ENCODE results near the gene BCL11B.

BCL11B gene

DNA sequence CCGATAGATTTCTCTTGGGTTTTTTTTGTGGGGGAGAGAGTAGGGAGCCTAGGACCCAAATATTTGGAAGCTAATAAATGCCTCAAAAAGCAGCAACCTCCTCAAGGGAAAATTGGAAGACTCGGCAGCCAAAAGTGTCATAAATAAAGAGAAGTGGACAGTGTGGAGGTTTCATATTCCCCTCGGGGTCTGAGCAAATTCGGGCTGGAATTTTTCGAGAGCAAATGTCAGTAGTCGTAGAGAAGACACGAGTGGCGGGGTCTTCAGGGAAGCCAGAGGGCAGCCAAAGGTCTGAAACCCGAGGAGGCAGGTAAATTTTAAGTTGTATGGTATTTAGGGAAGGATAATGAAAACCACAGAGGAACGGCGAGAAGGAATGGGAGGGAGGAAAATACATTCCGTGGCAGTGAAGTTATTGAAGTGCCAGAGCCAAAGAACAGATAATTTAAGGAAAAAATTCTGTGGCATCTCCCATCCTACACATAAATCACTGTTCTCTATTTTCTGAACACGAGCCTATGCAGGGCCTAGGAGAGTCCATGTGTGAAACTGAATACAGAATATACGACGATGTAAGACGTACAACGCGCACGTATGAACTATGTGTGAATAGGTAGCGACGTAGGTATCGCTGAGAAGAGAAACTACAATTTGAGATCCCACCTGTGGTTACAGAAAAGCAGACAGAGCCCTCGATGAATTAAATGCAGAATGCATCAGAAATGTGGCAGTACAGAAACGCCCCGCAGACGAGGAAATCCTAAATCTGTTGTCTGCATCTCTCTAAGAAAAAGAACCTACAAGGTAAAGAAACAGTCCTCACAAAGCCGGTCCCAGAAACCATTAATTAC, 12.9 kb downstream of the BCL11B start:
- H3K4me3 ChIP-seq (ENCODE audit: extremely low read depth, insufficient read depth, low read length, poor library complexity, severe bottlenecking): no peak overlapping the region
- H3K36me3 ChIP-seq (ENCODE audit: control insufficient read depth, insufficient read depth, low read length): no peaks in the 10 kb centered on the region
- peaks cover 13% of the 10 kb centered on the region for H3K4me1 ChIP-seq (ENCODE audit: control insufficient read depth, insufficient read depth, low read length, poor library complexity, severe bottlenecking)
- H3K9me3 ChIP-seq (ENCODE audit: control insufficient read depth, low read length): no peaks in the 10 kb centered on the region
- no peak overlapping the region for H3K27ac ChIP-seq (ENCODE audit: low read depth, low read length, severe bottlenecking)
- 83 to 86% methylated on average over 20 of the region's 27 CpGs for WGBS, 2 experiments (ENCODE audit: insufficient coverage in 2 of 2)

DNA sequence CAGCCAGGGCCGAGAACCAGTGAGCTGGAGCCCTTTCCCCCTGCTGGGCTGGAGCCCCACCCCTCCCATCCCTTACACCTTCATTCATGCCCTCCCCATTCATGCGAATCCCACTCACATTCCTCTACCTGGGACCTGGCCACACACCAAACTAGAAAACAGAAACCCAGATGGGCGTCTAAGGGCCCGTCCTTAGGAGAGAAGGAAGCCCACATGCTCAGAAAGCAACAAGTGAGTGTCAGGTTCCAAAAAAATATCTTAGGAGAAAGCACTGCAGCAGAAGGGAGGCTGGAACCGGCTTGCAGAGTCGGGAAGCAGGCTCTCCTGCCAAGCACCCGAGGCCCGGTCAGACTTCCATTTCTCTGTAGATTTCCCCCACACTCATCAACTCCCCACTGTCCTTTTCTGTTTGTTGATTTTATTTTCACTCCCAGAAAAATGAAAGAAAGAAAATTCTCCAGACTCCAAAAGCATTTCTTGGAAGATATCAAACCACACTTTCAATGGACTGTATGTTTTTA, 13.6 kb downstream of the BCL11B start:
- Histone ChIP-seq H3K36me3 (ENCODE audit: control insufficient read depth, insufficient read depth, low read length) (no peaks in the 10 kb centered on the region), H3K9me3 (ENCODE audit: control insufficient read depth, low read length) (no peaks in the 10 kb centered on the region), H3K27ac (ENCODE audit: low read depth, low read length, severe bottlenecking) (no peak overlapping the region), H3K4me3 (ENCODE audit: extremely low read depth, insufficient read depth, low read length, poor library complexity, severe bottlenecking) (no peak overlapping the region), H3K4me1 (ENCODE audit: control insufficient read depth, insufficient read depth, low read length, poor library complexity, severe bottlenecking) (peaks cover 12% of the 10 kb centered on the region)
- 31% methylated on average over 4 to 7 of the region's 8 CpGs for WGBS, 2 experiments (ENCODE audit: insufficient coverage in 2 of 2)

DNA sequence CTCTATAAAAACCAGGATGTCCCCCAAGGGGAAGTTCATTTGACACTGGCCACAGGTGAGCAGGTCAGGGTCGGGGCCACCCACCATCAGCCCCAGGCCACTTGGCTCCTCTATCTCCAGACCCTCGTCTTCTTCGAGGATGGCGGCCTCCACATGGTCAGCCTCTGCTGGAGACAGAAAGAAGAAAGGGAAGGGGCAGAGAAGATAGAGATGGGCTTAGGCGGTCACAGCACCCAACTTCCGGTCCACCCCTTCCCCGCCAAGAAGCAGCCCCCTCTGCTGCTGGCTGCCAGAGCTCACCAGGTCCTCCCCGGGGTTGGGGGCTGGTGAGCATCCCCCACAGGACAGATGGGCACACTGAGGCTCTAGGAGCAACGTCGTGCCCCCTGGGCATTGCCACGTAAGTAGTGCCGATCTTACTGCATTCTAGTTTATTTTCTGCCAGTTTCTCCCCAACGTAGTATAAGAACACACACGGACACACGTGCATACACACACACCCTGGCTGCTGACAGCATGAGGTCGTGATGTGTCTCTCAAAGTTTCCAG, 14.2 kb downstream of the BCL11B start:
- Histone ChIP-seq H3K4me1 (ENCODE audit: control insufficient read depth, insufficient read depth, low read length, poor library complexity, severe bottlenecking) (peaks cover 6% of the 10 kb centered on the region), H3K4me3 (ENCODE audit: extremely low read depth, insufficient read depth, low read length, poor library complexity, severe bottlenecking) (no peak overlapping the region), H3K9me3 (ENCODE audit: control insufficient read depth, low read length) (no peaks in the 10 kb centered on the region), H3K27ac (ENCODE audit: low read depth, low read length, severe bottlenecking) (no peak overlapping the region), H3K36me3 (ENCODE audit: control insufficient read depth, insufficient read depth, low read length) (no peaks in the 10 kb centered on the region)
- 88 to 94% methylated on average over 11 to 13 of the region's 16 CpGs for whole genome bisulfite sequencing, 2 experiments (ENCODE audit: insufficient coverage in 2 of 2)

DNA sequence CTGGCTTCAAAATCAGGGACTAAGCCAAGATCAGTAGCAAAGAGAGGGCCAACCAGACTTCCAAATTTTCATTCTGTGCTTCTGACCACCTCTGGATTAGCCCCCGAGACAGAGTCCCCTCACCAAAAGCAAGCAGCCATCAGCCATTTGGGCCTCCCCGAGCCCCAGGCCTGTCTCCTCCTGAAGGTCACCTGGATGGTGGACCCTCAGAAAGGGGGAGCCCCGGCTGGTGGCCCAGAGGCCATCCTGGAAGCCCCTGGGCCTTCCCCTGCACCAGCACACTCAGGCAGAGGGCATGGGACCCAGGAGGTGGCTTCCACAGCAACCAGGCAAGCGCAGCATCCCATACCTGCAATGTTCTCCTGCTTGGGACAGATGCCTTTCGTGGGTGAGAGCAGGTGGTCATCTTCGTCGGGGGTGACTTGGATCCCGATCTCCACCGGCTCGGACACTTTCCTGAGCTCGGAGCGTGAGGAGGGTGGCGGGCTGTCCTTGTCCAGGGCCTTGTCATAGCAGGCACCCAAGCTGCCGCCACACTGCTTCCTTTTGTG, 14.8 kb downstream of the BCL11B start:
- Histone ChIP-seq H3K4me3 (ENCODE audit: extremely low read depth, insufficient read depth, low read length, poor library complexity, severe bottlenecking) (no peak overlapping the region), H3K36me3 (ENCODE audit: control insufficient read depth, insufficient read depth, low read length) (no peaks in the 10 kb centered on the region), H3K4me1 (ENCODE audit: control insufficient read depth, insufficient read depth, low read length, poor library complexity, severe bottlenecking) (peaks cover 5% of the 10 kb centered on the region), H3K27ac (ENCODE audit: low read depth, low read length, severe bottlenecking) (no peak overlapping the region), H3K9me3 (ENCODE audit: control insufficient read depth, low read length) (no peaks in the 10 kb centered on the region)
- WGBS, 2 experiments (ENCODE audit: insufficient coverage in 2 of 2): 96 to 97% methylated on average over 11 to 13 of the region's 14 CpGs

DNA sequence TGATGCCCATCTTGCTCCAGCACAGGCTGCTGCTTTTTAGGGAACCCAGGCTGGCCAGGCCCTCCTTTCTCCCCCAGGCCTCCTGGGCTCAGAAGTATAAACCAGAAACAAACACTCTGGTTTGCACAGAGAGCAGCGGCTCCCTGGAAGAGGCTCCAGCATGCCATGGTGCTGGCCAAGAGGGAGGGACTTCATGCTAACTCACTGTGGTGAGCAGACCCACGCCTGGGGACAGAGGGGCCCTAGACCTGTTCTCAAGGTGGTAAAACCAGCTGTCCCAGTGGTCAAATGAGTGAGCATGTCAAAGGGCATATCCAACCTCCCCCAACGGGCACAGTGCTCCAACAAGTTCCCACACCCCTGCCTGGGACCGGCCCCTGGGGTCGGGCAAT, 15.5 kb downstream of the BCL11B start:
- WGBS, 2 experiments (ENCODE audit: insufficient coverage in 2 of 2): 92 to 93% methylated on average over 3 to 4 of the region's 5 CpGs
- H3K4me3 ChIP-seq (ENCODE audit: extremely low read depth, insufficient read depth, low read length, poor library complexity, severe bottlenecking): no peak overlapping the region

DNA sequence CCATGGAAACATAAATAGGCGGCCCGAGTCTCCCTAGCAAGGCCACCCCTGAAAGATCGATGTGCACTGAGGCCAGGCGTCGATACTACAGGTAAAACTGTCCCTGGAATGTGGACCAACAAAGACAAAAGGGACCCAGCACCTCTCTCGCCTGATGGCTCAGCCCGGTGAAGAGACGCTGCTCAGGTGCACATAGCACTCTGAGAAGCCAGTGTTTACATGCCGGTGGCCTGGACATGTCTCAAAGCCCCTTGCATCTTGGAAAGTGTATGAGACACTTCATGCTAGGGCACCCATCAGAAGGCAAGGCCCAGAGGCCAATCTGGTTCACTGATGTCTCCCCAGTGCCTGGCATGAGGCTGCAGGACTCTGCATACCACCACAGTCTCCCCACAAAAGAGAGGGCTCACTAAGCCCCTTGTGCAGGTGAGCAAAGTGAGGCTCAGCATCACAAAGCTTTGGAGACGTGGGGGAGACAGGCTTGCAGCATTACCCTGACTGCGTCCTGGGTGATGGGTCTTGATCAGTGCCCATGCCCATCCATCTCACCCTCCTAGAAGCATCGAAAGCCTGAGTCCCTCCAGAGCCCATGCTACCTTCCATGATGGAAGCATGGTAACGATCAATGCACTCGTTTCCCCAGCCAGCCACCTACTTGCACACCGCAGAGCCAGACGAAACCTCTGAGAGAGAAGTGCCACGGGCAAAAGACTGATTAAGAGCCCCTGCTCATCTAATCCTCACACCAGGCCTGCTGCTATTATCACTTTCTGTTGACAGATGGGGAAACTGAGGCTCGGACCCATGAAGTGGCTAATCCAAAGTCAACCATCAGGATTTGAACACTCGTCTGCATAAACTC, 16.1 kb downstream of the BCL11B start:
- no peaks in the 10 kb centered on the region for H3K9me3 ChIP-seq (ENCODE audit: control insufficient read depth, low read length)
- H3K4me1 ChIP-seq (ENCODE audit: control insufficient read depth, insufficient read depth, low read length, poor library complexity, severe bottlenecking): peaks cover 2% of the 10 kb centered on the region
- no peaks in the 10 kb centered on the region for H3K36me3 ChIP-seq (ENCODE audit: control insufficient read depth, insufficient read depth, low read length)
- H3K4me3 ChIP-seq (ENCODE audit: extremely low read depth, insufficient read depth, low read length, poor library complexity, severe bottlenecking): no peak overlapping the region
- WGBS, 2 experiments (ENCODE audit: insufficient coverage in 2 of 2): 93 to 95% methylated on average over 19 of the region's 19 CpGs
- no peak overlapping the region for H3K27ac ChIP-seq (ENCODE audit: low read depth, low read length, severe bottlenecking)

More for the DNA sequence above, 15.5 kb downstream of the BCL11B start:
- Histone ChIP-seq H3K9me3 (ENCODE audit: control insufficient read depth, low read length) (no peaks in the 10 kb centered on the region), H3K4me1 (ENCODE audit: control insufficient read depth, insufficient read depth, low read length, poor library complexity, severe bottlenecking) (peaks cover 2% of the 10 kb centered on the region), H3K36me3 (ENCODE audit: control insufficient read depth, insufficient read depth, low read length) (no peaks in the 10 kb centered on the region), H3K27ac (ENCODE audit: low read depth, low read length, severe bottlenecking) (no peak overlapping the region)

DNA sequence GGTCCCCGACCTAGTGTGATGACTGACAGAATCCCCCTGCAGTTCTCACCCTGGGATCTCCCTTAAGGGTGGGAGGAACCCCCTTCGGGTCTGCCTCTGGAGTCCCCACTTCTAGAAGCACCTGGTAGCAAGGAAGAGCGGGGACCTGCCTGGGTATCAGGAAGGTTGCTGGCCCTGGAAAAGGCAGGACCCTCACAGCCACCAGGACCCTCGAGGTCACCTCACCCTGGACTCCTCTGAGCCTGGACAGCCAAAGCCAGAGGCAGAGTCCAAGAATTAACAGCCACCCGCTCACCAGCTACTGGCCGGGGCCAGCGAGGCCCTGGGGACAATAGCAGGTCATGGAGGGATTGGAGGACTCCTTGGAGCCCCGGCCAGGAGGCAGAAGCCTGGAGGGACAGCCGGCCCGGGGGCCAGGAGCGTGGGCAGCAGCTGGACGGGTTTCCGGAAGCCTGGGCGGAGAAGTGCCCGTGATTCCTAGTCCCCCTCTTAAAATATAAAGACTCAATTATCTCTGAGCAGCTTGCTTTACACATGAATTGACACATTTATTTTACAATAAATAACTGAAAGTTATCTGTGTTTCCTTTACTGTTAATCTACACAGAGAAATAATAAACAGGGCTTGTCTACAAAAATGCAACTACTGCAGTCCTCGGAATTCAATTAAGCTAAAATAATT, 17.5 kb downstream of the BCL11B start:
- H3K4me1 ChIP-seq (ENCODE audit: control insufficient read depth, insufficient read depth, low read length, poor library complexity, severe bottlenecking): no peaks in the 10 kb centered on the region
- no peaks in the 10 kb centered on the region for H3K9me3 ChIP-seq (ENCODE audit: control insufficient read depth, low read length)
- H3K36me3 ChIP-seq (ENCODE audit: control insufficient read depth, insufficient read depth, low read length): no peaks in the 10 kb centered on the region
- no peak overlapping the region for H3K27ac ChIP-seq (ENCODE audit: low read depth, low read length, severe bottlenecking)
- WGBS, 2 experiments (ENCODE audit: insufficient coverage in 2 of 2): 90 to 94% methylated on average over 7 to 8 of the region's 16 CpGs
- no peak overlapping the region for H3K4me3 ChIP-seq (ENCODE audit: extremely low read depth, insufficient read depth, low read length, poor library complexity, severe bottlenecking)

DNA sequence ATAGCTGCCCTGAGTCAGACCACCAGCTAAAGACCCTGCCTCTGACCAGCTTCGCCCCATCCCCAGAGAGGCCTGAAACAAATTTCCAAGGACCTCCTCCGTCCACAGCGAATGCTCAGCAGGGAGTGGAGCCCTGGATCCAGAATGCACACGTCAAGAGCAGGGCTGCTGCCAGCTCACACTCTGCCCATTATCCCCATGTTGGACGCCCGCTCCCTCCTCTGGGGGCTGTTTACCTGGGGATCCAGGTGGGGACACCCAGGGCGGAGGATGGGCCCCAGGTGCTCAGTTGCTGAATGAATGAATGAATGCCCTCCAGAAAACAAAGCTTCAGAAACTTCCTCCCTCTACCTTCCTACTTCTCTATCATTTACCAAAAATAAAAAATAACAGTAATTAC, 18.1 kb downstream of the BCL11B start:
- no peak overlapping the region for H3K27ac ChIP-seq (ENCODE audit: low read depth, low read length, severe bottlenecking)
- 96% methylated on average over 3 to 4 of the region's 7 CpGs for WGBS, 2 experiments (ENCODE audit: insufficient coverage in 2 of 2)
- H3K4me3 ChIP-seq (ENCODE audit: extremely low read depth, insufficient read depth, low read length, poor library complexity, severe bottlenecking): no peak overlapping the region
- no peaks in the 10 kb centered on the region for H3K9me3 ChIP-seq (ENCODE audit: control insufficient read depth, low read length)
- H3K4me1 ChIP-seq (ENCODE audit: control insufficient read depth, insufficient read depth, low read length, poor library complexity, severe bottlenecking): no peaks in the 10 kb centered on the region
- no peaks in the 10 kb centered on the region for H3K36me3 ChIP-seq (ENCODE audit: control insufficient read depth, insufficient read depth, low read length)

DNA sequence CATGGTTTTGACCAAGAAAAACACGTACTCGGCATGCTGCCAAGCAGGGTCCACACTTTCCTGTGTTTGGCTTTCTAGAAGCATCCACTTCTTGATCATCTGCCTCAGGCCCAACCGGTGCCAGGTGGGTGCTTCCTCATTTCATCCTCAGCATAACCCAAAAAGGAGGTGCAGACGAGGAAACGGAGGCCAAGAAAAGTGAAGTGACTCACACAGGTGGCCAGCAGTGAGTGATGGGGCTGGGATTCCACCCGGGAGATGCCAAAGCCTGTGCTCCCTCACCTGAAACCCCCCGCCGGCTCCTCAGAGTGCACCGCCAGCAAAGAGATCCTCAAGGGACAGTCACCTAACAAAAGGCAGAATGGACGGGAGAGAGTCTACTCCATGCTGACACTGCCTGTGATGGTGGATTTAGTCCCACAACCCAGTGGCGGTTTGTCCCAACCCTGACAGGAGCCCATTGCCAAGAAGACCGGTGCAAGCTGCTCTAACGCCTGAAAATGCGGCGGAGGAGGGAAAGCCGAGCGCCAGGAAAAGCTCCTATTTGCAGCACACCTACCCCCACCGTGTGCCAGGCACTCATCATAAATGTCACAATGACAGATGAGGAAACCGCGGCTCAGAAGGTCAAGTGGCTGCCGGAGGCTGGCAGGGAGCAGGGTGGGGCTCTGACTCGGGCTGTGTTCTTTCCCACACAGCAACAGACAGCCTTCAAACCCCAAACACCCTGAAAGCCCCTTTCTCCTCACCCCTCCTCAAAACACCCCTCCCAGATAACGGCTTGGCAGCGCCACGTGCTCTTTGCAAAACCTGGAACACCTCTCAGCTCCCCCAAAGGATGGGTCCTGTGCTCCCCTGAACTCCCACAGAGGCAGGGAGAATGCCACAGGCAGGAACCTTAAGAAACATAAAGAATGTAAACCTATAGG, 18.8 kb downstream of the BCL11B start:
- Histone ChIP-seq H3K4me3 (ENCODE audit: extremely low read depth, insufficient read depth, low read length, poor library complexity, severe bottlenecking) (no peak overlapping the region), H3K4me1 (ENCODE audit: control insufficient read depth, insufficient read depth, low read length, poor library complexity, severe bottlenecking) (no peaks in the 10 kb centered on the region), H3K9me3 (ENCODE audit: control insufficient read depth, low read length) (no peaks in the 10 kb centered on the region), H3K27ac (ENCODE audit: low read depth, low read length, severe bottlenecking) (no peak overlapping the region), H3K36me3 (ENCODE audit: control insufficient read depth, insufficient read depth, low read length) (no peaks in the 10 kb centered on the region)
- WGBS, 2 experiments (ENCODE audit: insufficient coverage in 2 of 2): 83 to 86% methylated on average over 21 to 23 of the region's 25 CpGs
